NCI-H1694 treated with DMSO at 0.1 percent for 48 hours (cell line): ENCODE data around the gene CNTN4.

Source experiments
- DNase-seq: peaks from one replicate; lab custom pipeline; 2025; lab: John Stamatoyannopoulos, UW

Gene CNTN4

DNA sequence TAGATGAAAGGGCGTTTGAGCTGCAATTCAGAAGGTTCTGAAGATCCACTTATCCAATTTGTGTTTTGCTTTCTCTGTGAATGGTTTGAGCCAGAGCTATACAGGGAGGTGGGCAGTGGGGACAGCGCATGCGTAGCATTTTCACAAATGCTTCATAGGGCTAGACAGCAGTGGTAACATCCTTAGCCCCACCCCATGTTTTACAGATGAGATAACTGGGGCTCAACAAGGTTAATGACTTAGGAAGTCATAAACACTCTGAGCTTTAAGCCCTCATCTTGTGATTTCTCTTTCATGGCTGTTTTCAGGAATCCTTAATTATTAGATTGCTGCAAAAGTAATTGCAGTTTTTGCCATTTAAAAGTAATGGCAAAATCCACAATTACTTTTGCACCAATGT is 602.8 kb downstream of the CNTN4 start:
- no peak for DNase-seq

DNA sequence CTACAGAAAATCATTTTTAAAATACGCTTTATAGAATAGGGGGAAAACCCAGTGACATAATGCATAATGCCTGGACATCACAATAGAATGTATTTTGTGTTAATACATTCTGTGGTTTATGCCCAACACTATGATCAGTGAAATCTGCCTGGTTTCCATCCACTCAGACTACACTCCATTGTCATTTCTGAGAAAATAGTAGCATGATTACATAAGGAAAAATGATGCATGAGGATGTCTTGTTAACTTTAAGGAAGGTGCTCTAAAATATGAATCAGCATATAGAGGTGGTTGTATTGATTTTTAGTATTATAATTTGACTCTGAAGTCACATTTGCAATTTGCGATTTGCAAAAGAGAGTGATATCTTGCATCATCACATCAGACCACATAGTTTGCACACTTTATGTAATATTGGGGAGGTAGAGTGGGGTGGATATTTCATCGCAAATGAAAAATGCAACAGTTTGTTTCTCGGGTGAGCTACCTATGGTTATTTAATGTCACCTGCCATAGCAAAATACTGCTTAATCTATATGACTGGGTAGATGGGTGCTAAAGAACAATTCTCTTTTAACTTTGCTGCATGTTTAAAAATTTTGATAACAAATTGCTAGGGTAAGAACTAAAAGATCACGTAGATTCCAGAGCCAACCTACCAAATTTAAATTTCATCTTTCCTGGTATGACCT is 607.6 kb downstream of the CNTN4 start:
- DNase-seq: no peak

DNA sequence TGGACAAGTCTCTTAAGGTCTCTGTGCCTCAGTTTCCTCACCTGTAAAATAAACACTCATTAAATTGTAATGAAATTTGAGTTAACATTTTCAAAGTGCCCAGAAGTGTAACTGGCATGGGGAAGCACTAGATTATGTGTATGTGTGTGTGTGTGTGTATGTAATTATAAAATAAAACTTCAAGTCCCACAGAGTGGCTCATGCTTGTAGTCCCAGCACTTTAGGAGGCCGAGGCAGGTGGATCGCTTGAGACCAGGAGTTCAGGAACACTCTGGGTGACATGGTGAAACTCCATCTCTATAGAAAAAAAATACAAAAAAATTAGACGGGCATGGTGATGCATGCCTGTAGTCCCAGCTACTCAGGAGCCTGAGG is 608.2 kb downstream of the CNTN4 start:
- DNase-seq: no peak

DNA sequence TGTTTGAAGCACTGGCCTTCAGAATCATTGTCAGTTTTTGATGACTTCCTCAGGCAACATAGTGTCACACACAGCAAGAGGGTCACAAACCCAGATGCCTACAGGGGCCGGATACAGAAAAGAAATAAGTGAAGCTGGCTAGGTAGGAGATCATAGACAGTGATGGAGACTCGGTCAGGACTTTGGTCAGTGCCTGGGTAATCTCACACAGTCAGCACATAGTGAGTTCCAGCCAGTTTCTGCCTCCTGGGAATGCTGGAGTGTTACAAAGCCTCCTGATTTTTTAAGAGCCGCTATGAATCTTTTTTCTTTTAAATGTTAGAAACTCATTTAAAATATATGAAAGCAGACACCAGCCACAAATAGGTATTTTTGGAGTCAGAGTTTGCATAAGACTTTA is 612.4 kb downstream of the CNTN4 start:
- DNase-seq: no peak

DNA sequence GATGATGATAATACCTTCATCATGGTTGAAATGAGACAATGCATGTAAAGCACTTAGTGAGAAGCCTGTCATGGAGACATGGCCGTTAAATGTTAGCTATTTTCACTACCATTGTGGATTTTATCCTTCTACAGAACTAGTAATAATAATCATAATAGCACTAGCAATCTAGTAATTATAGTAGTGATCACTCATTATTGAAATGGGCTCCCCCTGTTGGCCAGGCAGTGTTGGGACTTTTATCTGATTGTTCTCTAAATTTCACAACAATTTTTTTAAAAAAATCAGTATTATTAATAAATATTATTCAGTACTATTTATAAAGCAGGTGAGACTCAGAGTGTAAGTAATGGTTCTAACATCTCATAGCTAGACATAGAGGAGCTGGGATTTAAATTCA is 615.3 kb downstream of the CNTN4 start:
- DNase-seq: peak; percentile 1

DNA sequence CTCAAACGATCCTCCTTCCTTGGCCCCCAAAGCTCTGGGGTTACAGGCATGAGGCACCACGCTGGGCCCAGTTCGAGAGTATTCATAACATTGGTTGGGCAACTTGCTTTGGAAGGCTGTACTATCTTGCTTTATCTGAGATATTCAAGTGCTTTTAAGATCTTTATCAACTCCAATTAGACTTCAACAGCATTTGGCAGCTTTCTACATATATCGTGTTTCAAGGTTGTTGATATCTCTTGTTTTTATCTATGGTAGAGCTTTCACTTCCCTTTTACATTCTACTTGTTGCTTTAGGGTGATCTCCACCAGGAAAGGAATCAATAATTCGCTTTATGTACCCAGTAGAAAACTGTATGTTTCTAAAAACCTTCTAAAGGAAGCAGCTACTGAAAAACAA is 616.2 kb downstream of the CNTN4 start:
- no peak for DNase-seq

DNA sequence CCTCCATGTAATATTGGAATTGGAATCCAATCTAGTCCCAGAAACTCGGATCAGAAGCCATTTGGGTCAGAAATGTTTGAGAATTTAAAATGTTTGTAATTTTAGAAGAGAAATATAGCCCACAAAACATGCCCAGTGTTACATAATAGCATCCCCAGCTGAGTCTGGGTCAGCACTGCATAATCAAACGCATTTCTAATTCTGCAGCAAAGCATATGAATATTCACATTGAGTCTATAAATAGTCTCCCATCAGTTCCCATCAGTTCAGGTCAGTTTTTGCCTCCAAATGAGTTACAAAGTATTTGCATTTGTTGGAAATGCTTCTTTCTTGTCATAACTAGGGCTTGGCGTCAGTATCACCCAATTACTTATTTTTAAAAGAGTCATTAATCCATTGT is 628.4 kb downstream of the CNTN4 start:
- no peak for DNase-seq

DNA sequence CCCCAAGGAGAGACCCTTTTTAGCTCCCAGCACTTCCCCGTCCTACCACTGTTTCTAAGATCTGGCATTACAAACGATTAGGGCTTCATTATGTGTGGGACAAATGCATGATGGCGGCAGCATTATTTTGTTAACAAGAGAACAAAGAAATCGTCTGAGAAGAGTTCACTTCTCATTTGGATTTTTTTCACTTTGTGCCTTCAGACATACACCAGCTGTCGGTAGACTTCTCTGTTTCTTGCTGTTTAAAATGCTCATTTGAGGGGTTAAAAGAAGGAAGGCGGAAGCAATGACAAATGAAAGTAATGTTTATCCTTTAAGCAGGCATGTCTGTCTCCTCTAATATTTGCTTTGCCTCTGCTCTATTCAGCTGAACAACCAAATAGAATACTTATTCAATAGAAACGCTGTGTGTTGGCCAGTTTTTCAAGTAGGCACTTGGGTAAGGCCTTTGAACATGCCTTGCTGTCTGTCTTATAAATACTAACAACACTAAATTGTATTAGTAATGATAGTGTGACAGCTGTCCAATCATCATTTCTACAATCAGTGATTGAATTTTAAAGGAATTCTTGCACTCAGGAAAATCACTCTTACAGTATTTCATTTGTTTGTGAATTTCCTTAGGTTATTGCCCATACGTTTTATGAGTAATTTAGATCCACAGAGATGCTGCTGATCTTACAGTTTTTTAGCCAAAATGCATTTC is 629.1 kb downstream of the CNTN4 start:
- DNase-seq: no peak

DNA sequence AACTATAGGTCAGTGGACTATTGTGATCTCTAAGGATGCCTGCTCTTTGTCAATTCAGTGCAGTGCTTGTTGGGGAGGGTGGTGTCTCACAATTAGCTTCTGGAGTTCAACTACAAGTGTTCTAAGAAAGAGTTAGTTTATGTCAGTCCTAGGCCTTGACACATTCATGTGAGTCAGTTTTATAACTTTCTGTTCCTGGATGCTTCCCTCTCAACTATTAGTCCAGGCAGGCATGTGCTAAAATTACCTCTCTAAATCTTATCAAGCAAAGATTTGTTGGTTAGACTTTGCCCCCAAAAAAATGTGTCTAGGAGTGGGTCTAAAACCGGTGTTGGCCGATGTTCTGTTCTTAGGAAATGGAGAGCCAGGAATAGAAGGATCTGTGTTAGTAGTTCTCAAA is 633.2 kb downstream of the CNTN4 start:
- no peak for DNase-seq

DNA sequence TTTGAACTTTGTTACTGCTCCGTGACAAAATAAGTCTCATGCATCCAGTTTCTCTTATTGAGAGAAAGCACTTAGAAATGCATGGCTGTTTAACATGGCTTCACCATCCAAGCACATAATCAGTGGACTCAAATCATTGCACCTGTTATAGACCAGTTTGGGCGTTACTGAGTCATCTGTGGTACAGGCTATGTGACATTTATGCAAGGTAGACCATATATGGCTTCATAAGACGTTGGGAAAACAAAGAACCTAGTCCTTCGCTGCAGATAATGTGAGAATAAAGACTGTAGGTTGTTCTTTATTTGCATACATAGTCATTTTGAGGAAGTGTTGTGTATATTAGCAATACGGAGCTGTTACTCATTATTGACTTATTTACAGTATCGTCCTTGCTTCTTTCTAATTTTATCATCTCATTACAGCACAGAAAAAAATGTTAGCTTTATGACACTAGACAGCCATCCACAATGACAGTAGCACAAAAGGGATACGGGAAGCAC is 636.8 kb downstream of the CNTN4 start:
- DNase-seq: no peak

DNA sequence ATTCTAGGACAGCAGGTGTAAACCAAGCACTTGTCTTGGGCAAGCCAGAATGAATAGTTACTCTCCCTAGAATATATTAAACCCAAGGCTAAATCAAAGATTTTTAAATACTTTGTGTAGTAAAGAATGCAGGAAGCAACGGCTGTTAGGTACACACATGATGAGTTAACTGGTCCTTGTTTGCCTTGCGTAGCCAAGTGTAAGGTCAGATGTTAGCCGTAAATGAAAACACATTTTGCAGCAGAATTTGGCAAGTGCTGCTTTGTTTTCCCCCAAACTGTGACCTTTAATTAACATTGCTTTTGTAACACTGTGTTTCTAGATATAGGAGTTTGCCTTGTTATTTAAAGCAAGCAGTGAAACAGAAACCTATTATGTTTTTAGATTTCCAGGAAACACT is 642.9 kb downstream of the CNTN4 start:
- no peak for DNase-seq

DNA sequence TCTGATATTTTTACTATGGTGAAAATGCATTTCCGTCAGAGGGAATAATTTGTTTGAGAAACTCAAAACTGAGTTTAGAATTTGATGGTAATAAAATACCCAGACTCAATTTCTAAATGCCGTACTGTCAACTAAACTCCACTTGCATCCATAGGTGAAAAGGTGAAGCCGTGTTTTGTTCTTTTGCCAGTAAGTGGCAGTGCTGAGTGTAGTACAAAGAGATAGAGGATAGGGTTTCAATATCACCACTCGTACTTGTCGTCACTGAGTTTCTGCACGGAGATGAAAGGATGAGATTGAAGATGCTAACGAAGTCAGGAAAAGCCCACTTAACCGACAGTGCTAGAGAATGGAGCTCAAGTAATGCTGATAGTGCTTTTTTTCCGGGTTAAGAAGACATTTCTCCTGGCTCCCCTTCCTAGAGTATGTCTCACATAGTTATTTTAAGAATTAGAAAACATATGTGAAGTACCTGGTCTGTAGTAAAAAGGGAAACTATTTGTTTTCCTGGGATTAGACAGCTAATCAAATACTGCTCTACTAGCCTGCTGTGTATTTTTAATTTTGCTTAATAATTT is 666.4 kb downstream of the CNTN4 start:
- DNase-seq: no peak

DNA sequence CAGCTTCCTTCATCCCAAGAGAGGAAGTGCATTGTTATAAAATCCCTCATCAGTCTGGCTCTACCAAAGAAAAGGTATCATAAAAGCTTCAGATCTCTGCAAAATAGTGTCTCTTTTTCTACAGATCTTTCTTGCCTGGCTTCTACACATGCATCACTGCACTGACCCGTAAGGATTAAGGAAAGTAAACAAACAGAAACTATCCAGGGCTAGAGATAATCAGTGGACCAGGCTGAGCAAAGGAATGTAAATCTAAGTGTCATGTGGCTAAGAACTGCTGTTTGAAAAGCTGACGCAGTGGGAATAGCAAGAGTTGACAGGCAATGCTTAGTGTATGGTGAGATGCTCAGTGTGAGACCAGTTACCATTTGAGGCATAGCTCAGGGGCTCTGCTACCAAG is 671.8 kb downstream of the CNTN4 start:
- DNase-seq: no peak

DNA sequence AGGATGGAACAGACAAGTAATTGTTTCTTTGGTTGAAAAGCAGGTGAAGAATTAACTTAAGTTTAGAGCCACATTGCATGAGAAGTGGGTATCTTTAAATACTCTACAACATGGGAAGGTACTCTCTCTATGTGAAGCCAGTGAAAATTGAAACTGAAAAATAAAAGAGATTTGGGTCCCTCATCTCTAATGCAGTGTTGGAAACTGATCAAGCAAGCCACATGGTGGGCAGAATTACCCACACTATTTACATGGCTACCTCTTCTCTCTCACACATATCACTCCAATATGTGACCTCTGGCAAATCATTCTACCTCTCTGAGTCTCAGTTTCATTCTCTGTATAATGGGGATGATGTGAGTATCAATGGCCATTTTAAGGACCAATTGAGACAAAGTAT is 672.5 kb downstream of the CNTN4 start:
- no peak for DNase-seq

DNA sequence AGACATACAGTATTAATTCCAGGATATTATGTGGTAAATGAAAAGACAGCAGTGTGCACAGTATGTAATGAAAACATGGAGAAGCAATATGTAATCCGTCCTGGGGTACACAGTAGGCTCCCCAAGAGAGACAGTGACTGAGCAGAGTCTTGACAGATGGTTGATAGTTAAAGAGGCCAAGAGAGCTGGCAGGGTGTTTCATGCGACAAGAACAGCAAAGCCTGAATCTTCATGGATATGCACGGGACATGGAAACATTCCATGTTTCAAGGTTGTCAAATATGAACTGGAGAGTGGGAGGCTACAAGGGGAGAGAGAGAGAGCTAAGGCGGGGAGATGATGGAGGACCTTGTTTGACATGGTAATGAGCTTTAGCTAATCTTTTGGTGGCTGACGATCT is 673.1 kb downstream of the CNTN4 start:
- DNase-seq: no peak

DNA sequence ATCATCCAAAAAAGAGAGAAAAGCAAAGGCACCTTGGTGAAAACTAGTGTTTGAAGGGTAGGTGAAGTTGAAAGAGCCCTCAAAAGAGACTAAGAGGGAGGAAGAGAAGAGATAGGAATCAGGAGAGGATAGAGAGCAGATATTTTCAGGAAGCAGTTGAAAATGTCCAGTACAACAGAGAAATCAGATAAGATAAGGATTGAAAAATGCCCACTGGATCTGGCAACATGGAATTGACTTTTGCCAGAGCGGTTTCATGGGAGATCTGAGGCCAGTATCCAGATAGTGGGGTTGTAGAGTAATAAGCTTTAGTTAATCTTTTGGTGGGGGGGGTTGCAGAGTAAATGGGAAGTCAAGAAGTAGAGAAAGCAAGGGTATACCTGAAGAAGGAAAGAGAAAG is 674.1 kb downstream of the CNTN4 start:
- DNase-seq: no peak

DNA sequence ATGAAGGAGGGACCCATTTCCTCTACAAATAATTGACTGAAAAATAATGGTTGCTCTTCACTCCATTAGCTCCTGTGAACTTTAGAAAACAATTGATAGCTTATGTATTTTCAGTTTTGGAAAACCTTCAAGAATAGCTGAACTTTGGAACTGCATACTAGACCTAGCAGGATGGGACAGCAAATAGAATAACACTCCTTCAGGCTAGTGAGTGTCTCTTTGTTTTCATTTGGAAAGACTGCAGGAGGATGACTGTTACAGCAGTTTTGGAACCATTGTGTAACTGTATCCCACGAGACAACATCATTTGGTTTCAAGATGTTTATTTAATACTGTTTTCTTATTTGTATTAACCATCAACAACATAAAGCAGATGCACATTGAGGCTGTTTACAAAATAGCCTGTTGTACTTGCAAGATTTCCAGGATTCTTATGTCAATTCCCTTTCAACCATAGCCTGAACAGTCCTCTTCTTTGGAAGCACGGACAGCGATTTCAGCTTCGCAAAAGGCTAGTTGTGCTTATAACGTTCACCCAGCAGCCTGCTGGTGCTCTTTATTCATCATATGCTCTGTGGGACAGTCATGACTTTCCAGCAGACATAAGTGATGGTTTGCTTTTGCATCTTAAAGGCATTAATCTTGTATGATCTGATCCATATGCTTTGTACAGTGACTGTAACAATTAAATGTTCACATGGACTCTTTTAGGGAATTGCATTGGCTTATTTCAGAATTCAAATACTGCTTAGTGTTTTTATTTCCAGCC is 676.0 kb downstream of the CNTN4 start:
- DNase-seq: no peak

DNA sequence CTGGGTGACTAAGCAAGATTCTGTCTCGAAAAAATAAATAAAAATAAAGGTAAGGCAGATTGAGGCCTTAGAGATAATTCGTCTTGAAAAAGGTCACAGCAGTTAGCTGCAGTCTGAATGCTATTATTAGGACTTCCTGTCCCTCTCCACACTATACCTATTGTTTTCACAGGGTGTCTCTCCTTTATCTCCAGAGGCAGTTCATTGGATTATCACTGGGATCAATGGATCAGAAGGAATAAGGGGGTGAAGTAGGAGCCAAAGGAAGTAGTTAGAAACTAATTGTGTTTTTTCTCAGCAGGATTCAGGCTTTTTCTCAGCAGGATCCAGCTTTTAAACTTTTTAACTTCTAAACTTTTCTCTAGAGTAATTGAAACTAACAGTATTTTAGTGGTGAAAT is 684.6 kb downstream of the CNTN4 start:
- DNase-seq: no peak

DNA sequence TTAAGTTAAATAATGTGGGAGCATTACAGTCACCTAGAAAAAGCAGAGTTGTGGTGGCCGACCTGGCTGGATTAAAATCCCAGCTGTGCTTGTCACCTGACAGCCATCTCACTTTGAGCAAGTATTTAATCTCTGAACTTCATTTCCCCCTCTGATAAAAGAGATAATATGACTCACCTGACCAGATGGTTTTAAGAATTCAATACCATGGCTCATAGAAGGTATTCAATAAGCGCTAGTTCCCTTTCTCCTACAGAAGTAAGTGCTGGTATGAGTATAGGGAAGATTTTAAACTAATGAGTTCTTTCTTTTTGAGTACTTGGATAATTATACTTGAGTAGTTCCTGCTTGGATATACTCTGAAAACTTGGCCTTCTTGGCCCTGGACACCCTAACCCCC is 686.0 kb downstream of the CNTN4 start:
- DNase-seq: no peak

DNA sequence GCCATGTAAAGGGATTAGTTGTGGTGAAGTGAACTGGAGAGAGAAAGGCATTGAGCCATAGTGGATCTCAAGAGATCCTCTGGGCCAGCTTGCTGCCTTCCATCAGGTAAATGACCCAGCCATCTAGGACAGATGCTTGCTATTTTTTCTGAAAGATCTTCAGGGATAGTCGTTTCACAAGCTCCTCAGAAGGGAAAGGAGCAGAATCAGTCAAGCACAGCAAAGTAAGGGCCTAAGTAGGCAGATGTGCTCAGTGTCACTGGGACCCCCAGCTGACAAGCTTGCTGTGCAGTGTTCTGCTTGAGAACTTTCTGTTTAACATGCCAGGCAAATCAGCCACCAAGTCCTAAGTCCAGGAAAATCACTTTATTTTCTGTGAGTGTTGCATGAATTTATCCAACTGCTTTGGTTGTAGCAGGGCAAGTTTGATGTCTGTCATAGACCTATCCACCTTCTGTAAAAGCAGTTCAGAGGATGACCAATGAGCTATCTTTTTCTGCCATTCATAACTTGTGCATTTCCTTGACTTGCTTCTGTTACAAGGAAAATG is 691.7 kb downstream of the CNTN4 start:
- no peak for DNase-seq

DNA sequence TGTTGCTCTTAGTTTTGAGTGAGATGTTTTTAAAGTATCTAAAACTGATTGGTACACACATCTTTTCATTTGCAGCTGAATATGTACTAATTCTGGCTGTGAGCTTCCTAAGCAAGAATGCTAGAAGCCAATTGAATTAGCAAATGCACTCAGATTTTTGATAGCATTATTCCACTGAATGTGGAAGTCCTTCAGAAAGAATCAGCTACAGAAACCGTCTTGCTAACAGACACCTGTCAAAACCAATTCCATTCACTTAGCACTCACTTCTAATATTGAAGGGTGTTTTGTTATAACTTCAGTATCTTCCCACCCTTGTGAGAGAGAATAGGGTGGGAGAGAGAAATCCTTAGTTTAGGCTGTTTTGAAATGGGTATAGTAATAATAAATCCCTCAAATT is 693.8 kb downstream of the CNTN4 start:
- no peak for DNase-seq

DNA sequence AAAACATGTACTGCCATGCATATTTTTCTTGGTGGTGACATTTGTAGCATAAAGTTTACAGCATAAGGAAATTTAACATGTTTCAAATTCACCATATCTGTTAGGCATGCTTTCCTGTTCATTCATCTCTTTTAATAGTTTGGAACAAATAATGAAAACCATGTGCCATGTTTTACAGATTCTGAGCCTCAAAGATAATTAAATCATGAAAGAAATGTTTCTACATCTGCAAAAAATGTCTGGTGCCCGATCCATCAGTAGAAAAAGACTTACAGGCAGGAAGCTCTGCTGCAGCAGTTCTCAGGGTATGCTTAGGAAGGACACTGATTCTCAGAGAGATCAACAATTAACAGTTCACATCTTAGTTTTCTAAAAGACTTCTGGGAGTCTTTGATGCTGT is 695.3 kb downstream of the CNTN4 start:
- DNase-seq: no peak

DNA sequence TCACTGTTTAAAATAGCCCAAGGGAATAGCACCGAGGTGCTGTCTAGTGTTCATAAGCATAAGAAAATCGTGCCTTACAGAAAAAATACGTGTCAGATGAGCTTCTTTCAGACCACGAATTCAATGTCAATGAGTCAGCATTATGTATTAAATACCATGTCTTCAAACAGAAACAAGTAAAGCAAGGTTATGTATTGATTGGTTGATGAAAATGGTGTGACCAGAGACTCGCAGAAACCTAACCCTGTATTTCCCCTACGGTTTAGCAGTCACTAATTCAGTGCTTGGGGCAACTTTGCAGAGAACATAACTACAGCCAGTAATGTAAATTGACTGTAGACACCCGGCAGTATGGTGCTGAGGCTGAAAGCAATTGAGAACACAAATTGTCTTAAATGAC is 703.8 kb downstream of the CNTN4 start:
- no peak for DNase-seq
